ENCODE results near the gene MMAB.

DNA sequence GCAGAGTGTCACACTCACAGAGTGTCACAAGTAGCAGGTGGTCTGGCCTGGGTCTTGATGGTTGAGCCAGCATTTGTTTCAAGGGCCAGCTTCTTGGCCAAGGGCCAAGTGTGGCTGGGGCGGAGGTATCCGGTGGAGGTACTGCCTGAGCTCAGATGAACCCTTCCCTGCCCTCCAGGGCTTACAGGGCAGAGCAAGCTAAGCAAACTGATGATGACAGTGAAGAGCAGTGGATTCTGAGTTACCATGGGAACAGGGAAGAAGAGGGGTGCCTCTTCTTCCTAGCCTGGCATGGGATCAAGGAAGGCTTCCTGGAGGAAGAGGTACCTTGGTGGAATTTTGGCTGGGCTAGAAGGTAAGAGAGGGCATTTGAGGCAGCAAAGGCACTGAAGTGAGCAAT lies 36.0 kb upstream of the MMAB start:
- TF ChIP-seq EZH2phosphoT487 (IDR thresholded peaks at IDR 0.05; ENCODE audit: low read depth, severe bottlenecking, unreplicated experiment) (no peak), EZH2 (IDR thresholded peaks at IDR 0.05; ENCODE audit: borderline replicate concordance) (no peak)
- TF ChIP-seq, protein P1, sequence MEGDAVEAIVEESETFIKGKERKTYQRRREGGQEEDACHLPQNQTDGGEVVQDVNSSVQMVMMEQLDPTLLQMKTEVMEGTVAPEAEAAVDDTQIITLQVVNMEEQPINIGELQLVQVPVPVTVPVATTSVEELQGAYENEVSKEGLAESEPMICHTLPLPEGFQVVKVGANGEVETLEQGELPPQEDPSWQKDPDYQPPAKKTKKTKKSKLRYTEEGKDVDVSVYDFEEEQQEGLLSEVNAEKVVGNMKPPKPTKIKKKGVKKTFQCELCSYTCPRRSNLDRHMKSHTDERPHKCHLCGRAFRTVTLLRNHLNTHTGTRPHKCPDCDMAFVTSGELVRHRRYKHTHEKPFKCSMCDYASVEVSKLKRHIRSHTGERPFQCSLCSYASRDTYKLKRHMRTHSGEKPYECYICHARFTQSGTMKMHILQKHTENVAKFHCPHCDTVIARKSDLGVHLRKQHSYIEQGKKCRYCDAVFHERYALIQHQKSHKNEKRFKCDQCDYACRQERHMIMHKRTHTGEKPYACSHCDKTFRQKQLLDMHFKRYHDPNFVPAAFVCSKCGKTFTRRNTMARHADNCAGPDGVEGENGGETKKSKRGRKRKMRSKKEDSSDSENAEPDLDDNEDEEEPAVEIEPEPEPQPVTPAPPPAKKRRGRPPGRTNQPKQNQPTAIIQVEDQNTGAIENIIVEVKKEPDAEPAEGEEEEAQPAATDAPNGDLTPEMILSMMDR (IDR thresholded peaks at IDR 0.05; ENCODE audit: poor library complexity) = no peak

Data from hepatocyte (in vitro differentiated cells).